A549 (cell line): ENCODE measurements around the gene C16orf90. TPM values are rescaled to one million over a fixed set of nuclear protein-coding genes. Genes with fewer than 3 reads are reported as not detected.
A peak's percentile ranks its signal among the peaks of the same experiment; 100 is the strongest.

Source experiments
- ATAC-seq, 2 experiments: fragments of 200-7000 bp in 1 of 2; fragments of >200 bp in 1 of 2; cut with Nextera tagmentation in 1 of 2; cut with Tn5 transposase in 1 of 2; 3 replicates each; pipeline versions ENCODE4 v1.8.0 to v1.9.1; 2018 to 2020; ENCODE audit warnings: mild to moderate bottlenecking in 1 of 2, moderate library complexity in 1 of 2
- CTCF ChIA-PET: fragments of 300-600 bp; sonication (Branson Sonifier 250); formaldehyde crosslinking; extraction: SDS; loops from one replicate; lab custom pipeline; 2021; ENCODE audit warnings: antibody characterized with exemption, inconsistent platforms; lab: Yijun Ruan, JAX
- POLR2A ChIA-PET: fragments of 350-600 bp; formaldehyde crosslinking; extraction: SDS; loops from one replicate; lab custom pipeline; 2021; ENCODE audit warnings: antibody characterized with exemption, inconsistent platforms; lab: Yijun Ruan, JAX
- DNase-seq, 2 experiments: peaks; one replicate each; pipeline versions ENCODE4 v3.0.0 to v3.0.0-alpha.2; 2011 to 2016; ENCODE audit warnings: low read depth in 1 of 2, low spot score in 1 of 2
- FAIRE-seq: peaks from 2 replicates; lab custom pipeline; 2011; peaks lifted over from hg19 to GRCh38; lab: Jason Lieb, UNC
- H3K27ac ChIP-seq, 2 experiments: fragments of >200 bp; sonication (Bioruptor Twin); formaldehyde crosslinking; 3 replicates each; pipeline ENCODE4 v1.5.1; 2016 to 2017
- H3K4me1 ChIP-seq: fragments of >200 bp; sonication (Bioruptor Twin); formaldehyde crosslinking; 3 replicates; pipeline ENCODE4 v1.6.1; 2016
- H3K4me2 ChIP-seq: fragments of >200 bp; sonication (Bioruptor Twin); formaldehyde crosslinking; 3 replicates; pipeline ENCODE4 v1.6.1; 2016
- H3K4me3 ChIP-seq: fragments of >200 bp; sonication (Bioruptor Twin); formaldehyde crosslinking; 3 replicates; pipeline ENCODE4 v1.5.1; 2016
- H3K9me3 ChIP-seq: fragments of >200 bp; sonication (Bioruptor Twin); formaldehyde crosslinking; 3 replicates; pipeline ENCODE4 v1.6.1; 2016
- ATOH8 ChIP-seq: fragments of 250-450 bp; sonication (Bioruptor Pico); IDR thresholded peaks from 2 replicates; pipeline ENCODE4 v1.5.0; 2020; ENCODE audit warnings: low read depth, mild to moderate bottlenecking, moderate library complexity
- CBX8 ChIP-seq: fragments of 200-600 bp; sonication (generic); IDR thresholded peaks from 2 replicates; pipeline ENCODE4 v1.6.1; 2016
- CTCF ChIP-seq: fragments of >200 bp; sonication (Bioruptor Twin); formaldehyde crosslinking; IDR thresholded peaks from 3 replicates; pipeline ENCODE4 v1.5.1; 2016
- EHF ChIP-seq: fragments of 250-450 bp; sonication (Bioruptor Pico); IDR thresholded peaks from 2 replicates; pipeline ENCODE4 v1.5.0; 2020; ENCODE audit warnings: mild to moderate bottlenecking
- EP300 ChIP-seq, 2 experiments: fragments of >200 bp; sonication (Bioruptor Twin); formaldehyde crosslinking; IDR thresholded peaks; 2 replicates in 1 of 2; 3 replicates in 1 of 2; pipeline ENCODE4 v1.6.1; 2016 to 2017
- FOSB ChIP-seq: fragments of 250-450 bp; sonication (Bioruptor Pico); IDR thresholded peaks from 2 replicates; pipeline ENCODE4 v1.5.0; 2020; ENCODE audit warnings: mild to moderate bottlenecking, moderate library complexity
- FOSL2 ChIP-seq, 2 experiments: fragments of 450-650 bp in 1 of 2; fragments of >200 bp in 1 of 2; sonication (Bioruptor Twin) in 1 of 2; formaldehyde crosslinking; IDR thresholded peaks; 2 replicates each; pipeline versions ENCODE4 v1.5.0 to v1.6.1; 2016 to 2020; ENCODE audit warnings: mild to moderate bottlenecking in 1 of 2, moderate library complexity in 1 of 2
- FOXS1 ChIP-seq: fragments of 250-450 bp; sonication (Bioruptor Pico); IDR thresholded peaks from 2 replicates; pipeline ENCODE4 v1.5.0; 2020; ENCODE audit warnings: mild to moderate bottlenecking, moderate library complexity
- HES2 ChIP-seq: fragments of >200 bp; sonication (Bioruptor Twin); formaldehyde crosslinking; IDR thresholded peaks from 2 replicates; pipeline ENCODE4 v1.6.1; 2016
- HEYL ChIP-seq: fragments of 250-450 bp; sonication (Bioruptor Pico); IDR thresholded peaks from 2 replicates; pipeline ENCODE4 v1.8.0; 2021; ENCODE audit warnings: mild to moderate bottlenecking, moderate library complexity
- HOXB5 ChIP-seq: fragments of 250-450 bp; sonication (Bioruptor Pico); IDR thresholded peaks from 2 replicates; pipeline ENCODE4 v1.5.0; 2020; ENCODE audit warnings: mild to moderate bottlenecking, moderate library complexity
- JUN ChIP-seq, 2 experiments: fragments of >200 bp; sonication (Bioruptor Twin); formaldehyde crosslinking; IDR thresholded peaks; 2 replicates in 1 of 2; 3 replicates in 1 of 2; pipeline ENCODE4 v1.6.1; 2016 to 2017
- JUNB ChIP-seq: fragments of >200 bp; sonication (Bioruptor Twin); formaldehyde crosslinking; IDR thresholded peaks from 2 replicates; pipeline ENCODE4 v1.6.1; 2016
- MYC ChIP-seq: IDR thresholded peaks from 2 replicates; pipeline ENCODE4 v1.6.1; 2012; ENCODE audit warnings: mild to moderate bottlenecking, inconsistent platforms, low read length, improper control_type of control experiment, borderline replicate concordance
- NPAS2 ChIP-seq: fragments of 250-450 bp; sonication (Bioruptor Pico); IDR thresholded peaks from 2 replicates; pipeline ENCODE4 v1.8.0; 2022; ENCODE audit warnings: mild to moderate bottlenecking, moderate library complexity, borderline replicate concordance
- PBX3 ChIP-seq: IDR thresholded peaks from 2 replicates; pipeline ENCODE4 v1.6.1; 2012
- PHF8 ChIP-seq: fragments of 200-600 bp; sonication (generic); IDR thresholded peaks from 2 replicates; pipeline ENCODE4 v1.6.1; 2016; ENCODE audit warnings: low read depth, mild to moderate bottlenecking, antibody characterized with exemption, moderate library complexity, borderline replicate concordance
- RAD21 ChIP-seq, 2 experiments: fragments of >200 bp in 1 of 2; sonication (Bioruptor Twin) in 1 of 2; formaldehyde crosslinking in 1 of 2; IDR thresholded peaks in 1 of 2; conservative IDR thresholded peaks in 1 of 2; 2 replicates in 1 of 2; 3 replicates in 1 of 2; pipeline ENCODE4 v1.6.1; 2012 to 2018; ENCODE audit warnings: inconsistent platforms in 1 of 2
- RNF2 ChIP-seq: fragments of 200-600 bp; sonication (generic); IDR thresholded peaks from 2 replicates; pipeline ENCODE4 v1.6.1; 2016; ENCODE audit warnings: low read depth, mild to moderate bottlenecking, antibody characterized with exemption, moderate library complexity, borderline replicate concordance
- SREBF2 ChIP-seq: fragments of 450-650 bp; IDR thresholded peaks from 2 replicates; pipeline ENCODE4 v1.6.1; 2014; ENCODE audit warnings: mild to moderate bottlenecking, moderate library complexity
- USF2 ChIP-seq: fragments of 450-650 bp; IDR thresholded peaks from 2 replicates; pipeline ENCODE4 v1.6.1; 2014; ENCODE audit warnings: antibody characterized with exemption
- ZNF302 ChIP-seq: fragments of 250-450 bp; sonication (Bioruptor Pico); IDR thresholded peaks from 2 replicates; pipeline ENCODE4 v1.9.0; 2021; ENCODE audit warnings: inconsistent platforms, mild to moderate bottlenecking, moderate library complexity
- WGBS: methylation state at CpG from one replicate; pipeline ENCODE4 v1.1.6; 2017; ENCODE audit errors: missing lambda C conversion rate; 5-methylcytosine and 5-hydroxymethylcytosine counted together
- polyA plus RNA-seq, 4 experiments: library from polyadenylated mRNA; depleted of rRNA in 3 of 4; stranded (reverse); fragments of >200 nt; fragmentation: RNase III in 1 of 4; extraction: RNeasy Plus Mini Kit Qiagen cat#74134 plus additional on column Dnase treatment in 1 of 4; gene quantifications; 2 replicates in 3 of 4; 3 replicates in 1 of 4; pipeline ENCODE4 v1.2.3, GENCODE V29; 2011 to 2017

Gene C16orf90
- polyA plus RNA-seq, 2 of the 4 experiments (the other 2 are of a cell fraction): not detected

GRCh38 chr16:3485821-3486505 lies 9.3 kb downstream of the C16orf90 start:
- no peak for FAIRE-seq
- Histone ChIP-seq H3K4me2 (no peak overlapping the region), H3K9me3 (no peaks in the 10 kb centered on the region), H3K4me3 (no peak overlapping the region), H3K4me1 (no peaks in the 10 kb centered on the region), H3K27ac (no peak overlapping the region)
- 92% methylated on average over 5 of the region's 20 CpGs for WGBS
- ChIA-PET POLR2A (no interaction called here), CTCF (interaction anchor here (0.8 to 1.3 kb wide), 3 partner anchors 15 to 114 kb away, joined by 3 to 4 read pairs (median 3); partner anchors contain the start of gene CLUAP1)
- peak in 1 of 2 experiments; percentile 24; a peak in 3 of 6 replicates for ATAC-seq
- peak in 1 of 2 experiments; percentile 36 for DNase-seq
- no peak for TF ChIP-seq FOSL2 (IDR thresholded peaks at IDR 0.05)
- TF ChIP-seq FOSL2 (CRISPR knock-in tag; IDR thresholded peaks at IDR 0.05): no peak
- no peak for TF ChIP-seq FOSB (CRISPR knock-in tag)
- no peak for TF ChIP-seq EHF

GRCh38 chr16:3485097-3485745 lies 10.1 kb downstream of the C16orf90 start:
- Histone ChIP-seq H3K4me2 (no peak overlapping the region), H3K27ac (no peak overlapping the region), H3K4me3 (no peak overlapping the region), H3K4me1 (no peaks in the 10 kb centered on the region), H3K9me3 (no peaks in the 10 kb centered on the region)
- ChIA-PET CTCF (interaction anchor here (0.8 to 1.2 kb wide), 2 partner anchors 15 to 114 kb away, joined by 3 to 4 read pairs; partner anchors contain the start of gene CLUAP1), POLR2A (no interaction called here)
- no peak for DNase-seq
- TF ChIP-seq HES2 (no peak), NPAS2 (CRISPR knock-in tag) (no peak), CTCF (no peak), RNF2 (no peak), RAD21 (conservative IDR thresholded peaks at IDR 0.05 in 1 of 2, IDR thresholded peaks at IDR 0.05 in 1 of 2) (no peak), PBX3 (no peak), HOXB5 (CRISPR knock-in tag) (no peak)
- ATAC-seq: no peak
- WGBS: 85% methylated on average over 15 of the region's 15 CpGs
- FAIRE-seq: no peak

GRCh38 chr16:3484318-3485096 lies 10.8 kb downstream of the C16orf90 start:
- FAIRE-seq (no peak), DNase-seq (no peak), ATAC-seq (no peak)
- Histone ChIP-seq H3K9me3 (no peaks in the 10 kb centered on the region), H3K4me2 (no peak overlapping the region), H3K27ac (no peak overlapping the region), H3K4me1 (no peaks in the 10 kb centered on the region), H3K4me3 (no peak overlapping the region)
- 88% methylated on average over 26 of the region's 30 CpGs for WGBS
- CTCF ChIA-PET: interaction anchor here (1.2 to 1.5 kb wide), 2 partner anchors 16 kb away, joined by 4 to 5 read pairs; partner anchors contain the start of gene CLUAP1
- TF ChIP-seq FOXS1 (CRISPR knock-in tag): no peak
- TF ChIP-seq CBX8: no peak
- TF ChIP-seq RNF2: no peak
- no peak for TF ChIP-seq ATOH8 (CRISPR knock-in tag)
- TF ChIP-seq FOSL2 (IDR thresholded peaks at IDR 0.05): no peak
- no peak for TF ChIP-seq FOSL2 (CRISPR knock-in tag; IDR thresholded peaks at IDR 0.05)
- TF ChIP-seq HEYL: no peak
- TF ChIP-seq SREBF2: no peak
- TF ChIP-seq ZNF302 (CRISPR knock-in tag): no peak
- TF ChIP-seq JUNB: no peak
- TF ChIP-seq USF2: no peak
- TF ChIP-seq CTCF: no peak
- TF ChIP-seq JUN (IDR thresholded peaks at IDR 0.05): no peak
- TF ChIP-seq EP300 (IDR thresholded peaks at IDR 0.05): no peak
- TF ChIP-seq MYC: no peak
- TF ChIP-seq PHF8: no peak
- POLR2A ChIA-PET: no interaction called here
